ENCODE results near the gene ATF1.

The ATF1 gene

DNA sequence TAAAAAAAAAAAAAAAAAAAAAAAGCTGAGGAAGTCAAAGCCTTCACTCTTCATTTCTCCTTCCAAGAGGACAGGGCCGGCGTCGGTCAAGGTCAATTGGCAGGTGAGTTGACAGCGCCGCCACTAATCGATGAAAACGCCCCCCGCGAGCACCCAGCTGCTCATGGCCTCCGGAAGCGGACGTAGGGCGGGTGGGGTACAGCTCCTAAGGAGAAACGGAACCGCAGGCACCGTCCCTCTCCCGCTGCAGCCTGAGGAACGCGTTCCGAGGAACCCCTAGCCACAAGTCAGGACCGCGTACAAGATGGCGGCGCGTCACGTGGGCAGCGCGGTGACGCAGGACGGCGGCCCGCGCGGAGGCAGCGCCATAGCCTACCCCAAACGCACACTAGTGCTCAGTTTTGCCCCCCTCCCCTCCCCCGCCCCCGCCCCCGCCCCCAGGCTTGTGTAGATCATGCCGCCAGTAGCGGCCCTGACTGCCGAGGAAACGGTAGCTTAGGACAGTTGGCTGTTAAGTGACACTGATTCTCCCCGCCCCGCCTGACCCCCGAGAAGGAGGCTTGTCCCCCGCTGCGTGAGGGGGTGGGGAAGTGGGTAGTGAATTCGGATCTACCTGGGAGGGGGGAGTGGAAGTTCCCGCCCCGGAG lies at the start of gene ATF1:
TSS of gene ATF1 (plus strand) at position 463 of the 647 bp plus-strand sequence. CDS start 16,045 bp downstream, outside the sequence.
- POLR2A ChIA-PET = interaction anchor here (0.5 to 1.5 kb wide), 7 partner anchors 10 to 263 kb away, joined by 3 to 7 read pairs (median 4); partner anchors contain the start of gene SLC11A2
- TF ChIP-seq, protein P1, sequence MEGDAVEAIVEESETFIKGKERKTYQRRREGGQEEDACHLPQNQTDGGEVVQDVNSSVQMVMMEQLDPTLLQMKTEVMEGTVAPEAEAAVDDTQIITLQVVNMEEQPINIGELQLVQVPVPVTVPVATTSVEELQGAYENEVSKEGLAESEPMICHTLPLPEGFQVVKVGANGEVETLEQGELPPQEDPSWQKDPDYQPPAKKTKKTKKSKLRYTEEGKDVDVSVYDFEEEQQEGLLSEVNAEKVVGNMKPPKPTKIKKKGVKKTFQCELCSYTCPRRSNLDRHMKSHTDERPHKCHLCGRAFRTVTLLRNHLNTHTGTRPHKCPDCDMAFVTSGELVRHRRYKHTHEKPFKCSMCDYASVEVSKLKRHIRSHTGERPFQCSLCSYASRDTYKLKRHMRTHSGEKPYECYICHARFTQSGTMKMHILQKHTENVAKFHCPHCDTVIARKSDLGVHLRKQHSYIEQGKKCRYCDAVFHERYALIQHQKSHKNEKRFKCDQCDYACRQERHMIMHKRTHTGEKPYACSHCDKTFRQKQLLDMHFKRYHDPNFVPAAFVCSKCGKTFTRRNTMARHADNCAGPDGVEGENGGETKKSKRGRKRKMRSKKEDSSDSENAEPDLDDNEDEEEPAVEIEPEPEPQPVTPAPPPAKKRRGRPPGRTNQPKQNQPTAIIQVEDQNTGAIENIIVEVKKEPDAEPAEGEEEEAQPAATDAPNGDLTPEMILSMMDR (IDR thresholded peaks at IDR 0.05; ENCODE audit: insufficient read depth, low read length, missing control alignments) = no peak
- CTCF ChIA-PET = interaction anchor here (1.9 to 7.0 kb wide), 6 partner anchors 13 to 598 kb away, joined by 6 to 106 read pairs (median 14); partner anchors contain the start of gene SLC11A2
- DNase-seq (ENCODE audit: low read depth, low spot score) = peak; percentile 38
- peak within 1 kb of the TSS; percentile 89 for H3K4me3 ChIP-seq (ENCODE audit: low read depth, low read length)

DNA sequence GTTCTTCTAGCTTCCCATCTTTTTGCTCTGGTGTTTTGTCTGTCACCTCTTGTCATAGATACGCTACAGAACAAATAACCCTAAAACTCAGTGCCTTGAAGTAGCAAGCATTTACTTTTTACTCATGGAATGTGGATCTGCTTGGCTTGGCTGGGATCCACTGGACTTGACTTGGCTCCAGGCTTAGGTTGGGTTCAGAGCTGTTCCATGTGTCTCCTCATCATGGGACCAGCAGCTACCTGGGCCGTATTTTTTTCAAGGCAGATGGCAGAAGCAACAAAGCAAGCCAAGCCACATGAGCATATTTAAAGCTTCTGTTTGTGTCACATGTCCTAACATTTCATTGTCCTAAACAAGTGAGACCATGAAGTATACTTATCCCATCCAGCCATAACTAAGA lies 48.7 kb upstream of the ATF1 start:
- H3K4me3 ChIP-seq (ENCODE audit: low read depth, low read length) = no peak overlapping the region
- DNase-seq (ENCODE audit: low read depth, low spot score) = no peak
- ChIA-PET POLR2A (no interaction called here), CTCF (interaction anchor here (1.3 kb wide), 1 partner anchor 10 kb away, joined by 3 read pairs; no protein-coding TSS in a partner anchor)
- TF ChIP-seq, protein P1 (IDR thresholded peaks at IDR 0.05; ENCODE audit: insufficient read depth, low read length, missing control alignments) = no peak

DNA sequence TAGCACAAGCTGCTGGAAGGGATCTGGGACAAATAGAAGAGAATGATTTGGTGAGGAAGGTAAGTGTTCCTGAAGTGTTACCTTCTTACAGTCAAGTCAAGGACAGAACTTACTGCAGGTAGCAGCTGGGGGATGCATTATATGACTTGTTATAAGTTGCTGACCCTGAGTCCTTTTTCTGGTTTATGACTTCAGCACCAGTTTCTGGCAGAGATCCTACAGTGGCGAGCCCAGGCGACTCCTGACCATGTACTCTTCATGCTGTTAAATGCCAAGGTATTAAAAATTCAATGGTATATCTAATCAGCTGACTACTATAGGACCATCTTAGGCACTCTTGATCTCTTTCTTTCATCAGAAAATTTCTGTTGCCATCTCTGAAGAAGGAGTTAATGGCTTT lies 45.1 kb upstream of the ATF1 start:
- DNase-seq (ENCODE audit: low read depth, low spot score) = no peak
- CTCF ChIA-PET = no interaction called here
- no peak overlapping the region for H3K4me3 ChIP-seq (ENCODE audit: low read depth, low read length)
- TF ChIP-seq, protein P1 (IDR thresholded peaks at IDR 0.05; ENCODE audit: insufficient read depth, low read length, missing control alignments) = no peak
- POLR2A ChIA-PET = no interaction called here

DNA sequence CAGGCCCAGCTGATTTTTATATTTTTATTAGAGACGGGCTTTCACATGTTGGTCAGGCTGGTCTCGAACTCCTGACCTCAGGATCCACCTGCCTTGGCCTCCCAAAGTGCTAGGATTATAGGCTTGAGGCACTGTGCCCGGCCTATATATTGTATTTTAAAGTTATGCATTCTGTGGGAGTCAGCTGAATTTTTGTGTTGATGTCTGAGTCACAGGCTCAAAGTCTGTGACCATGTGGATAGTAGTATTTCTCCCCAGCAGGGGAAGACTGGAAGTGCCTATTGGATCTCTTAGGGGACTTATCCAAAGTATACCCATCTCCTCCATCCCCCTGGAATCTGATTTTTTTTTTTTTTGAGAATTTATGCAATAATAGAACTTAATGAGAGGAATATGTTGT lies 43.8 kb upstream of the ATF1 start:
- TF ChIP-seq, protein P1 (IDR thresholded peaks at IDR 0.05; ENCODE audit: insufficient read depth, low read length, missing control alignments) = no peak
- no peak for DNase-seq (ENCODE audit: low read depth, low spot score)
- H3K4me3 ChIP-seq (ENCODE audit: low read depth, low read length) = no peak overlapping the region
- ChIA-PET POLR2A (no interaction called here), CTCF (interaction anchor here (0.9 to 3.4 kb wide), 6 partner anchors 11 to 216 kb away, joined by 3 to 22 read pairs (median 3); partner anchors contain the start of gene DIP2B)

DNA sequence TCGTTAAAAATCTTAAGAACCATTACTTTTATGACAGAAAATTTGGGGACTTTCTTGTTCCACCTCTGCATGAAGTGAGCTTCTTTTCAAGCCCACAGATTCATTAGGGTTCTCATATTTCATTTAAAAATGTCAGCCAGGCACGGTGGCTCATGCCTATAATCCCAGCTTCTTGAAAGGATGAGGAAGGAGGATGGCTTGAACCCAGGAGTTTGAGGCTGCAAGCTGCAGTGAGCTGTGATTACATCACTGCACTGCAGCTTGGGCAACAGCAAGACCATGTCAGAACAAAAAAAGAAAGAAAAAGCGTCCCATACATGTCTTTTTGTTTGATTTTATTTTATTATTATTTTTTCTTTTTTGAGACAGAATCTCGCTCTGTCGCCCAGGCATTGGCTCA lies 43.4 kb upstream of the ATF1 start:
- no peak for DNase-seq (ENCODE audit: low read depth, low spot score)
- CTCF ChIA-PET = interaction anchor here (0.9 to 3.4 kb wide), 6 partner anchors 10 to 216 kb away, joined by 3 to 22 read pairs (median 3); partner anchors contain the start of gene DIP2B
- POLR2A ChIA-PET = no interaction called here
- no peak overlapping the region for H3K4me3 ChIP-seq (ENCODE audit: low read depth, low read length)
- TF ChIP-seq, protein P1 (IDR thresholded peaks at IDR 0.05; ENCODE audit: insufficient read depth, low read length, missing control alignments) = no peak

DNA sequence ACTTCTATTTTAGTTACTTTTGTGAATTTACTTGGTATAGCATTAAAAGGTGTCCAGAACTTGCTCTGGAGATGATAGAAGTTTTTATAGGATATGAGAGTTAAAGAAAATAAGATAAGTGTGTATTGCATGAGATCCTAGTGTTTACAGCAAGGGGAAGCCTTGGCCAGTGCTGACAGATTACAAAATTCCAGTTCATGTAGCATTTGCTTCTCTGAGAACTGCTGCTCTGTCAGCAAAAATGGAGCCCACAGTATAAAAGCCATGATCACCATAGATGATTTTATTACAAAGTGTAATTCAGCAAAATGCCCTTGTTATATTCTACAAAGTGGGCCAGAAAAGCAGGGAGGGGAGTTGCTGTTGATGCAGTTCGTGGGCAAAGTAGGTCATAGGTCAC lies 40.0 kb upstream of the ATF1 start:
- H3K4me3 ChIP-seq (ENCODE audit: low read depth, low read length) = no peak overlapping the region
- POLR2A ChIA-PET = no interaction called here
- TF ChIP-seq, protein P1 (IDR thresholded peaks at IDR 0.05; ENCODE audit: insufficient read depth, low read length, missing control alignments) = no peak
- CTCF ChIA-PET = no interaction called here
- no peak for DNase-seq (ENCODE audit: low read depth, low spot score)
